ENCODE measurements around the gene HIBADH. TPM values are rescaled to one million over a fixed set of nuclear protein-coding genes. Genes with fewer than 3 reads are reported as not detected.

HIBADH gene
- total and polyA plus RNA-seq, 2 of the 4 experiments (the other 2 are of a cell fraction) = 36.6 to 52.5 TPM

GRCh38 chr7:27510541-27510940, 152.1 kb downstream of the HIBADH start:
- Histone ChIP-seq H3K23ac (ENCODE audit: low read depth, low read length) (no peak overlapping the region), H2AFZ (replicated peaks; ENCODE audit: low read length, poor library complexity) (no peak overlapping the region), H3K9me1 (ENCODE audit: insufficient read depth, low read length) (no peaks in the 10 kb centered on the region), H3K79me1 (ENCODE audit: low read depth in 1 of 2, low read length in 2 of 2) (no peaks in the 10 kb centered on the region), H4K8ac (ENCODE audit: low read depth in 2 of 2, low read length in 2 of 2) (no peak overlapping the region), H2BK15ac (ENCODE audit: low read depth, low read length) (no peak overlapping the region), H3K27me3 (ENCODE audit: control insufficient read depth, insufficient read depth, low read length) (no peaks in the 10 kb centered on the region), H3K18ac (ENCODE audit: low read depth, low read length) (no peak overlapping the region), H3K56ac (ENCODE audit: extremely low read depth, insufficient read depth, low read length) (no peak overlapping the region), H3K9me3 (ENCODE audit: control insufficient read depth, insufficient read depth, low read length) (no peaks in the 10 kb centered on the region), H3K4me3 (ENCODE audit: insufficient read depth, low read depth, low read length) (no peak overlapping the region), H4K20me1 (ENCODE audit: insufficient read depth, low read length) (no peaks in the 10 kb centered on the region), H2AK9ac (replicated peaks; ENCODE audit: low read depth, low read length, poor library complexity) (no peak overlapping the region), H2AK5ac (ENCODE audit: low read depth, low read length) (no peak overlapping the region), H3K9ac (ENCODE audit: low read depth, low read length) (no peak overlapping the region), H2BK20ac (ENCODE audit: low read depth, low read length) (no peak overlapping the region), H3K36me3 (ENCODE audit: control insufficient read depth, insufficient read depth, low read length) (no peaks in the 10 kb centered on the region), H3K4me2 (ENCODE audit: low read depth, low read length) (no peak overlapping the region), H3K4me1 (ENCODE audit: control insufficient read depth, insufficient read depth, low read length) (no peaks in the 10 kb centered on the region), H2BK5ac (ENCODE audit: low read depth, low read length, poor library complexity, severe bottlenecking) (no peak overlapping the region), H3K4ac (ENCODE audit: low read depth, low read length) (no peak overlapping the region), H3K14ac (replicated peaks; ENCODE audit: low read depth, low read length) (no peak overlapping the region), H2BK120ac (ENCODE audit: low read depth, low read length) (no peak overlapping the region), H3K27ac (ENCODE audit: insufficient read depth, low read length) (no peak overlapping the region), H4K91ac (ENCODE audit: insufficient read depth, low read depth, low read length) (no peak overlapping the region), H4K5ac (ENCODE audit: low read depth, low read length) (no peak overlapping the region)
- ChIA-PET POLR2A (ENCODE audit: unreplicated experiment) (no interaction called here), CTCF (no interaction called here)
- dilution Hi-C loops (cut with HindIII; ENCODE audit: low sequenced_read_pairs, unreplicated experiment) (no loop called here), intact Hi-C loops (cut with micrococcal nuclease) (no loop called here), in situ Hi-C loops (cut with MboI; ENCODE audit: low sequenced_read_pairs) (no loop called here)
- no CpG with 5 or more reads among the region's 2 CpGs for WGBS, 2 experiments (ENCODE audit: extremely low coverage in 2 of 2, insufficient read length in 1 of 2)
- TF ChIP-seq NFE2L2 (IDR thresholded peaks at IDR 0.05; ENCODE audit: low read depth, low read length) (no peak), MAZ (IDR thresholded peaks at IDR 0.05; ENCODE audit: borderline replicate concordance, low read depth, low read length) (no peak), RAD21 (IDR thresholded peaks at IDR 0.05; ENCODE audit: low read length) (no peak), CHD1 (IDR thresholded peaks at IDR 0.05; ENCODE audit: low read depth, low read length) (no peak), RCOR1 (IDR thresholded peaks at IDR 0.05; ENCODE audit: insufficient replicate concordance, low read length) (no peak), SMC3 (IDR thresholded peaks at IDR 0.05; ENCODE audit: low read depth, low read length) (no peak), CEBPB (IDR thresholded peaks at IDR 0.05; ENCODE audit: low read depth, low read length) (no peak), POLR2A (IDR thresholded peaks at IDR 0.05; ENCODE audit: low read depth, low read length) (no peak), USF2 (IDR thresholded peaks at IDR 0.05; ENCODE audit: low read depth, low read length) (no peak), MXI1 (IDR thresholded peaks at IDR 0.05; ENCODE audit: borderline replicate concordance, low read depth, low read length) (no peak), CTCF (conservative IDR thresholded peaks at IDR 0.05; ENCODE audit: low read depth, low read length) (no peak), ELK1 (IDR thresholded peaks at IDR 0.05; ENCODE audit: borderline replicate concordance, low read depth, low read length) (no peak), BHLHE40 (IDR thresholded peaks at IDR 0.05; ENCODE audit: low read depth, low read length) (no peak), MAFK (IDR thresholded peaks at IDR 0.05; ENCODE audit: low read depth, low read length) (no peak), RFX5 (IDR thresholded peaks at IDR 0.05; ENCODE audit: low read depth, low read length) (no peak), FOS (IDR thresholded peaks at IDR 0.05; ENCODE audit: low read depth, low read length) (no peak)
- ATAC-seq (ENCODE audit: low read depth) (no peak), DNase-seq (no peak)
- no TSS peak for BruUV-seq (replicated peaks)

Measured in IMR-90 (cell line).